Keratinocyte (primary cell): Measurements from ENCODE around the gene KBTBD12. TPM values are rescaled to one million over a fixed set of nuclear protein-coding genes. Genes with fewer than 3 reads are reported as not detected.

ENCODE experiments used
- DNase-seq: peaks from one replicate; pipeline ENCODE4 v3.0.0-alpha.2; 2011; ENCODE audit warnings: low read depth, missing footprints, low spot score
- FAIRE-seq: peaks from 2 replicates; lab custom pipeline; 2011; peaks lifted over from hg19 to GRCh38; lab: Jason Lieb, UNC
- H2AFZ ChIP-seq: 2 replicates; pipeline ENCODE4 v1.6.0; 2012; ENCODE audit warnings: low read length, control low read depth, inconsistent platforms; ENCODE audit not compliant: control insufficient read depth
- H3K27ac ChIP-seq: 2 replicates; pipeline ENCODE4 v1.5.1; 2011; ENCODE audit warnings: low read length; ENCODE audit not compliant: control insufficient read depth, insufficient read depth
- H3K27me3 ChIP-seq: 3 replicates; pipeline ENCODE4 v1.6.0; 2011; ENCODE audit warnings: low read length; ENCODE audit not compliant: control insufficient read depth, insufficient read depth; ENCODE audit errors: extremely low read depth
- H3K36me3 ChIP-seq, 2 experiments: 2 replicates in 1 of 2; 3 replicates in 1 of 2; pipeline ENCODE4 v1.5.1; 2011; ENCODE audit warnings: low read length in 2 of 2, mild to moderate bottlenecking in 1 of 2; ENCODE audit not compliant: control insufficient read depth in 2 of 2, insufficient read depth in 2 of 2; ENCODE audit errors: extremely low read depth in 1 of 2
- H3K4me1 ChIP-seq: 3 replicates; pipeline ENCODE4 v1.5.1; 2011; ENCODE audit warnings: low read length; ENCODE audit not compliant: control insufficient read depth, insufficient read depth; ENCODE audit errors: extremely low read depth
- H3K4me2 ChIP-seq: 3 replicates; pipeline ENCODE4 v1.6.0; 2011; ENCODE audit warnings: low read depth, low read length; ENCODE audit not compliant: control insufficient read depth, insufficient read depth; ENCODE audit errors: extremely low read depth
- H3K4me3 ChIP-seq, 3 experiments: fragments of 200-600 bp in 1 of 3; sonication (generic) in 1 of 3; 2 replicates in 2 of 3; 3 replicates in 1 of 3; pipeline ENCODE4 v1.5.1; 2011 to 2016; ENCODE audit warnings: low read length in 3 of 3, mild to moderate bottlenecking in 3 of 3, control low read depth in 2 of 3, inconsistent platforms in 1 of 3, low read depth in 1 of 3, mixed read lengths in 1 of 3, mixed run types in 1 of 3, moderate library complexity in 1 of 3; ENCODE audit not compliant: control insufficient read depth in 2 of 3, insufficient read depth in 2 of 3; ENCODE audit errors: extremely low read depth in 1 of 3
- H3K79me2 ChIP-seq: 2 replicates; pipeline ENCODE4 v1.6.0; 2012; ENCODE audit warnings: low read length; ENCODE audit not compliant: control insufficient read depth, insufficient read depth
- H3K9ac ChIP-seq: 3 replicates; pipeline ENCODE4 v1.6.0; 2011; ENCODE audit warnings: low read length; ENCODE audit not compliant: control insufficient read depth, insufficient read depth; ENCODE audit errors: extremely low read depth
- H3K9me1 ChIP-seq: 3 replicates; pipeline ENCODE4 v1.6.0; 2011; ENCODE audit warnings: low read length; ENCODE audit not compliant: control insufficient read depth, insufficient read depth; ENCODE audit errors: extremely low read depth
- H3K9me3 ChIP-seq: 2 replicates; pipeline ENCODE4 v1.5.1; 2012; ENCODE audit warnings: low read depth, low read length; ENCODE audit not compliant: control insufficient read depth
- H4K20me1 ChIP-seq: 3 replicates; pipeline ENCODE4 v1.6.0; 2011; ENCODE audit warnings: low read length; ENCODE audit not compliant: control insufficient read depth, insufficient read depth; ENCODE audit errors: extremely low read depth
- CTCF ChIP-seq, 3 experiments: IDR thresholded peaks in 1 of 3; conservative IDR thresholded peaks in 1 of 3; optimal IDR thresholded peaks in 1 of 3; 2 replicates in 2 of 3; 3 replicates in 1 of 3; pipeline versions ENCODE3 to v1.5.1; 2011; ENCODE audit warnings: low read length in 3 of 3, mild to moderate bottlenecking in 3 of 3, moderate library complexity in 2 of 3, control low read depth in 1 of 3, inconsistent platforms in 1 of 3; ENCODE audit not compliant: insufficient read depth in 2 of 3; ENCODE audit errors: extremely low read depth in 1 of 3
- EZH2 ChIP-seq: IDR thresholded peaks from one replicate; pipeline ENCODE4 v1.6.1; 2012; ENCODE audit warnings: inconsistent platforms, mild to moderate bottlenecking, low read length, moderate library complexity
- dilution Hi-C: fragments of 300-500 bp; cut with MboI; formaldehyde crosslinking; loops from one replicate; pipeline ENCODE4 v1.7.0; 2020; ENCODE audit warnings: low sequenced_read_pairs; ENCODE audit not compliant: extremely low pct_ligation_motif_present
- polyA plus RNA-seq, 5 experiments: library from polyadenylated mRNA; depleted of rRNA in 3 of 5; stranded (reverse) in 3 of 5; stranded (forward) in 1 of 5; unstranded in 1 of 5; fragments of >200 nt; gene quantifications; 1 replicate in 1 of 5; 2 replicates in 3 of 5; 3 replicates in 1 of 5; pipeline versions ENCODE4 v1.2.1 to v1.2.3, GENCODE V29; 2011 to 2012; ENCODE audit warnings: missing spikeins in 2 of 5, low read depth in 1 of 5, low replicate concordance in 1 of 5

Gene KBTBD12
- polyA plus RNA-seq, 1 donor (not counting 4 experiments of a cell fraction or from before 2014, with no cell fraction given) = not detected

GRCh38 chr3:127988770-127989557, 73.9 kb downstream of the KBTBD12 start:
- Histone ChIP-seq H3K27ac (no peak overlapping the region), H3K9me1 (no peaks in the 10 kb centered on the region), H3K36me3 (no peaks in the 10 kb centered on the region), H3K9me3 (no peaks in the 10 kb centered on the region), H3K4me1 (no peaks in the 10 kb centered on the region), H4K20me1 (no peaks in the 10 kb centered on the region), H2AFZ (no peak overlapping the region), H3K9ac (no peak overlapping the region), H3K79me2 (no peaks in the 10 kb centered on the region), H3K4me2 (no peak overlapping the region), H3K4me3 (no peak overlapping the region), H3K27me3 (no peaks in the 10 kb centered on the region)
- FAIRE-seq (no peak), DNase-seq (no peak)
- TF ChIP-seq CTCF (optimal IDR thresholded peaks at IDR 0.05 in 1 of 3, IDR thresholded peaks at IDR 0.05 in 1 of 3, conservative IDR thresholded peaks at IDR 0.05 in 1 of 3; ENCODE audit: extremely low read depth in 1 of 3, insufficient read depth in 2 of 3, low read length in 3 of 3) (no peak), EZH2 (no peak)
- dilution Hi-C loops = no loop called here

- Histone ChIP-seq H2AFZ (no peak overlapping the region), H3K9me3 (no peaks in the 10 kb centered on the region), H3K36me3 (no peaks in the 10 kb centered on the region), H4K20me1 (no peaks in the 10 kb centered on the region), H3K27me3 (no peaks in the 10 kb centered on the region), H3K4me1 (no peaks in the 10 kb centered on the region), H3K9ac (no peak overlapping the region), H3K9me1 (no peaks in the 10 kb centered on the region), H3K27ac (no peak overlapping the region), H3K79me2 (no peaks in the 10 kb centered on the region), H3K4me2 (no peak overlapping the region), H3K4me3 (no peak overlapping the region)
- dilution Hi-C loops = no loop called here
- DNase-seq (no peak), FAIRE-seq (no peak)
- TF ChIP-seq CTCF (optimal IDR thresholded peaks at IDR 0.05 in 1 of 3, IDR thresholded peaks at IDR 0.05 in 1 of 3, conservative IDR thresholded peaks at IDR 0.05 in 1 of 3; ENCODE audit: extremely low read depth in 1 of 3, insufficient read depth in 2 of 3, low read length in 3 of 3) (no peak), EZH2 (no peak)
Observed at GRCh38 chr3:127990051-127990450, 75.0 kb downstream of the KBTBD12 start.
